H1 (cell line): Measurements from ENCODE around the gene AMPH.

Experiments used
- EGR1 ChIP-seq: IDR thresholded peaks from 2 replicates; pipeline ENCODE4 v1.6.1; 2011; ENCODE audit warnings: low read depth, low read length, borderline replicate concordance
- EP300 ChIP-seq, 2 experiments: IDR thresholded peaks; 1 replicate in 1 of 2; 2 replicates in 1 of 2; pipeline ENCODE4 v1.6.1; 2011 to 2012; ENCODE audit warnings: low read depth in 2 of 2, low read length in 2 of 2, mild to moderate bottlenecking in 2 of 2, borderline replicate concordance in 1 of 2, inconsistent platforms in 1 of 2, moderate library complexity in 1 of 2
- GABPA ChIP-seq: IDR thresholded peaks from 2 replicates; pipeline ENCODE4 v1.6.1; 2011; ENCODE audit warnings: mild to moderate bottlenecking, low read length, moderate library complexity, borderline replicate concordance; ENCODE audit not compliant: insufficient read depth
- JUN ChIP-seq: IDR thresholded peaks from 2 replicates; pipeline ENCODE4 v1.6.1; 2011; ENCODE audit warnings: low read depth, mild to moderate bottlenecking, improper control_type of control experiment, low read length
- PHF8 ChIP-seq: fragments of 200-600 bp; sonication (generic); conservative IDR thresholded peaks from 2 replicates; pipeline ENCODE4 v1.7.1; 2012; ENCODE audit warnings: low read depth, mild to moderate bottlenecking, inconsistent platforms, low read length, moderate library complexity
- POLR2A ChIP-seq, 2 experiments: IDR thresholded peaks; 1 replicate in 1 of 2; 2 replicates in 1 of 2; pipeline ENCODE4 v1.6.1; 2011; ENCODE audit warnings: low read depth in 2 of 2, low read length in 2 of 2, mild to moderate bottlenecking in 2 of 2; ENCODE audit errors: control extremely low read depth in 1 of 2
- SAP30 ChIP-seq: fragments of 300-600 bp; sonication (generic); IDR thresholded peaks from 2 replicates; pipeline ENCODE4 v1.7.1; 2012; ENCODE audit warnings: low read length, moderate library complexity, mild to moderate bottlenecking, inconsistent platforms; ENCODE audit not compliant: insufficient read depth, insufficient replicate concordance
- SIX5 ChIP-seq: IDR thresholded peaks from 2 replicates; pipeline ENCODE4 v1.6.1; 2011; ENCODE audit warnings: mild to moderate bottlenecking, low read depth, low read length
- SP1 ChIP-seq: IDR thresholded peaks from 2 replicates; pipeline ENCODE4 v1.6.1; 2011; ENCODE audit warnings: low read depth, low read length
- TBP ChIP-seq: IDR thresholded peaks from 2 replicates; pipeline ENCODE4 v1.6.1; 2011; ENCODE audit warnings: low read depth, low read length, improper control_type of control experiment
- TF ChIP-seq, protein P1 (sequence below), 3 experiments: IDR thresholded peaks; 1 replicate in 2 of 3; 2 replicates in 1 of 3; pipeline versions ENCODE4 v1.5.1 to v1.6.1; 2011; ENCODE audit warnings: low read length in 3 of 3, mild to moderate bottlenecking in 3 of 3, inconsistent platforms in 2 of 3, low read depth in 1 of 3, moderate library complexity in 1 of 3; ENCODE audit not compliant: insufficient read depth in 1 of 3; ENCODE audit errors: control extremely low read depth in 1 of 3
- TF ChIP-seq, protein P2 (sequence below): IDR thresholded peaks from 2 replicates; pipeline ENCODE4 v1.6.1; 2011; ENCODE audit warnings: low read length, improper control_type of control experiment

DNA sequence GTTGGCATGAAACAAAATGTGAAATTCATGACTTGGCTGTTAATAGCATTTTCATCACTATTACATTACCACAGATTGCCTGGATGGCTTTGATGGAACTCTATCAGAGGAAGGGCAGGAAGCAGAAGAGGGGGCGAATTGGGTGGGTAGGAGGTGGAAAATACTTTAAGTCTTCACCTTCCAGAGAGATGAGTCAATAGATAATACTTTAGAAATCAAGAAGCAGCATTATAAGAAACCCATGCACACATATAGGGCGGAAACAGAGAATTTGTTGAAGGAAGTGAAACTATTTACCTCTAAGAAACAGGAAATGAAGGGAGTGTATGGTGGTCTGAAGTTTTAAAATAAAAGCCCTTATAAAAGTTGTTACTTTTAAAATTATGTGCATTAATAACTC, 205.7 kb downstream of the AMPH start:
- no peak for TF ChIP-seq TBP
- TF ChIP-seq EP300 (IDR thresholded peaks at IDR 0.05; ENCODE audit: borderline replicate concordance in 1 of 2, low read depth in 2 of 2, low read length in 2 of 2) = no peak
- TF ChIP-seq, protein P1, sequence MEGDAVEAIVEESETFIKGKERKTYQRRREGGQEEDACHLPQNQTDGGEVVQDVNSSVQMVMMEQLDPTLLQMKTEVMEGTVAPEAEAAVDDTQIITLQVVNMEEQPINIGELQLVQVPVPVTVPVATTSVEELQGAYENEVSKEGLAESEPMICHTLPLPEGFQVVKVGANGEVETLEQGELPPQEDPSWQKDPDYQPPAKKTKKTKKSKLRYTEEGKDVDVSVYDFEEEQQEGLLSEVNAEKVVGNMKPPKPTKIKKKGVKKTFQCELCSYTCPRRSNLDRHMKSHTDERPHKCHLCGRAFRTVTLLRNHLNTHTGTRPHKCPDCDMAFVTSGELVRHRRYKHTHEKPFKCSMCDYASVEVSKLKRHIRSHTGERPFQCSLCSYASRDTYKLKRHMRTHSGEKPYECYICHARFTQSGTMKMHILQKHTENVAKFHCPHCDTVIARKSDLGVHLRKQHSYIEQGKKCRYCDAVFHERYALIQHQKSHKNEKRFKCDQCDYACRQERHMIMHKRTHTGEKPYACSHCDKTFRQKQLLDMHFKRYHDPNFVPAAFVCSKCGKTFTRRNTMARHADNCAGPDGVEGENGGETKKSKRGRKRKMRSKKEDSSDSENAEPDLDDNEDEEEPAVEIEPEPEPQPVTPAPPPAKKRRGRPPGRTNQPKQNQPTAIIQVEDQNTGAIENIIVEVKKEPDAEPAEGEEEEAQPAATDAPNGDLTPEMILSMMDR (IDR thresholded peaks at IDR 0.05; ENCODE audit: control extremely low read depth in 1 of 3, insufficient read depth in 1 of 3, low read depth in 1 of 3, low read length in 3 of 3) = no peak
- TF ChIP-seq, protein P2, sequence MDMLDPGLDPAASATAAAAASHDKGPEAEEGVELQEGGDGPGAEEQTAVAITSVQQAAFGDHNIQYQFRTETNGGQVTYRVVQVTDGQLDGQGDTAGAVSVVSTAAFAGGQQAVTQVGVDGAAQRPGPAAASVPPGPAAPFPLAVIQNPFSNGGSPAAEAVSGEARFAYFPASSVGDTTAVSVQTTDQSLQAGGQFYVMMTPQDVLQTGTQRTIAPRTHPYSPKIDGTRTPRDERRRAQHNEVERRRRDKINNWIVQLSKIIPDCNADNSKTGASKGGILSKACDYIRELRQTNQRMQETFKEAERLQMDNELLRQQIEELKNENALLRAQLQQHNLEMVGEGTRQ = no peak
- TF ChIP-seq SAP30 = no peak
- TF ChIP-seq JUN = no peak
- TF ChIP-seq SP1 = no peak
- no peak for TF ChIP-seq POLR2A (IDR thresholded peaks at IDR 0.05; ENCODE audit: control extremely low read depth in 1 of 2, low read depth in 2 of 2, low read length in 2 of 2)
- TF ChIP-seq GABPA = no peak
- no peak for TF ChIP-seq SIX5
- no peak for TF ChIP-seq EGR1
- no peak for TF ChIP-seq PHF8
